Measurements from ENCODE around the gene DNAI1. TPM values are rescaled to one million over a fixed set of nuclear protein-coding genes. Genes with fewer than 3 reads are reported as not detected.

Gene DNAI1
- total RNA-seq: not detected in 2 replicates

- peak within 1 kb of the TSS; percentile 68 for H3K27ac Mint-ChIP-seq
- intact Hi-C loops (cut with micrococcal nuclease): loop anchor here (1.0 to 5.0 kb wide), 12 partner anchors 21 to 653 kb away; partner anchors contain the start of genes DNAJB5, KIF24, NUDT2 and RPP25L
Measured at GRCh38 chr9:34458013-34458958, at the start of gene DNAI1, which contains the start of gene FAM219A. DNAI1 (plus strand) TSS chr9:34458805; CDS start chr9:34459006, 201 bp downstream. FAM219A (minus strand) TSS chr9:34458570; CDS start chr9:34458263, 307 bp downstream.

GRCh38 chr9:34409154-34409553, 49.5 kb upstream of the DNAI1 start:
- ChIA-PET POLR2A (no interaction called here), CTCF (no interaction called here)
- TF ChIP-seq, protein P1, sequence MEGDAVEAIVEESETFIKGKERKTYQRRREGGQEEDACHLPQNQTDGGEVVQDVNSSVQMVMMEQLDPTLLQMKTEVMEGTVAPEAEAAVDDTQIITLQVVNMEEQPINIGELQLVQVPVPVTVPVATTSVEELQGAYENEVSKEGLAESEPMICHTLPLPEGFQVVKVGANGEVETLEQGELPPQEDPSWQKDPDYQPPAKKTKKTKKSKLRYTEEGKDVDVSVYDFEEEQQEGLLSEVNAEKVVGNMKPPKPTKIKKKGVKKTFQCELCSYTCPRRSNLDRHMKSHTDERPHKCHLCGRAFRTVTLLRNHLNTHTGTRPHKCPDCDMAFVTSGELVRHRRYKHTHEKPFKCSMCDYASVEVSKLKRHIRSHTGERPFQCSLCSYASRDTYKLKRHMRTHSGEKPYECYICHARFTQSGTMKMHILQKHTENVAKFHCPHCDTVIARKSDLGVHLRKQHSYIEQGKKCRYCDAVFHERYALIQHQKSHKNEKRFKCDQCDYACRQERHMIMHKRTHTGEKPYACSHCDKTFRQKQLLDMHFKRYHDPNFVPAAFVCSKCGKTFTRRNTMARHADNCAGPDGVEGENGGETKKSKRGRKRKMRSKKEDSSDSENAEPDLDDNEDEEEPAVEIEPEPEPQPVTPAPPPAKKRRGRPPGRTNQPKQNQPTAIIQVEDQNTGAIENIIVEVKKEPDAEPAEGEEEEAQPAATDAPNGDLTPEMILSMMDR (IDR thresholded peaks at IDR 0.05): no peak
- no peak for ATAC-seq (ENCODE audit: low read depth)
- intact Hi-C loops (cut with micrococcal nuclease): no loop called here
- no peak for DNase-seq
- H3K4me1 Mint-ChIP-seq: no peaks in the 10 kb centered on the region
- no peaks in the 10 kb centered on the region for H3K9me3 Mint-ChIP-seq
- H3K27ac Mint-ChIP-seq: no peak overlapping the region
- no peak overlapping the region for H3K4me3 Mint-ChIP-seq
- H3K36me3 Mint-ChIP-seq (ENCODE audit: low read depth): no peaks in the 10 kb centered on the region
- H3K27me3 Mint-ChIP-seq: no peaks in the 10 kb centered on the region

More at GRCh38 chr9:34458013-34458958, at the start of gene DNAI1, which contains the start of gene FAM219A:
- peak within 1 kb of the TSS; percentile 90 for H3K4me3 Mint-ChIP-seq
- TF ChIP-seq, protein P1 (IDR thresholded peaks at IDR 0.05): no peak
- peaks cover 12% of the 10 kb centered on the region for H3K27me3 Mint-ChIP-seq
- peaks cover 34% of the 10 kb centered on the region for H3K4me1 Mint-ChIP-seq
- ChIA-PET POLR2A (interaction anchor here (0.5 to 2.0 kb wide), 9 partner anchors 9 to 1162 kb away, joined by 3 to 7 read pairs (median 4); partner anchors contain the start of genes DCTN3, ENHO, RPP25L and SIGMAR1), CTCF (interaction anchor here (0.5 to 1.1 kb wide), 5 partner anchors 127 to 208 kb away, joined by 3 read pairs; no protein-coding TSS in a partner anchor)
- no peaks in the 10 kb centered on the region for H3K9me3 Mint-ChIP-seq
- ATAC-seq (ENCODE audit: low read depth): peak; percentile 92
- peak; percentile 99 for DNase-seq
- H3K36me3 Mint-ChIP-seq (ENCODE audit: low read depth): no peaks in the 10 kb centered on the region

DNA sequence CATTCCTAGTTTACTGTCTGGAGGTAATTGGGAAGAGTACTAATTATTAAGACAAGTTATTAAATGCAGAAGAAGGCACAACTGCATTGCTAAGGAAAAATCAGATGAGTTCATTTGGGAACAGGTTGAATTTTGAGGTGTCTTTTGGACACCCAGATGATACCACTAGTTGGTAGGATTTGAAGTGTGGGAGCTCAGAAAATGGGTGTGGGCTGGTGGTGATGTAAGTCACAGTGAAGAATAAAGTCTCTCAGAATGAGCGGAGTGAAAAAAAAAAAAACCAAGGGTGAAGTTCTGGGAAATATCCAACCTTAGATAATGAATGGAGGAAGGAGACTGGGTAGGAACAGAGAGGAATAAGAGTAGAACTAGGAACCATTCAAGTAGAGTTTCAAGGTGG, 46.3 kb upstream of the DNAI1 start:
- TF ChIP-seq, protein P1 (IDR thresholded peaks at IDR 0.05): no peak
- H3K9me3 Mint-ChIP-seq: no peaks in the 10 kb centered on the region
- ChIA-PET POLR2A (no interaction called here), CTCF (interaction anchor here (4.1 kb wide), 1 partner anchor 8 kb away, joined by 12 read pairs; no protein-coding TSS in a partner anchor)
- no peaks in the 10 kb centered on the region for H3K36me3 Mint-ChIP-seq (ENCODE audit: low read depth)
- no peak overlapping the region for H3K27ac Mint-ChIP-seq
- ATAC-seq (ENCODE audit: low read depth) (no peak), DNase-seq (no peak)
- H3K4me1 Mint-ChIP-seq: no peaks in the 10 kb centered on the region
- H3K27me3 Mint-ChIP-seq: no peaks in the 10 kb centered on the region
- H3K4me3 Mint-ChIP-seq: no peak overlapping the region
- intact Hi-C loops (cut with micrococcal nuclease): no loop called here

- Mint-ChIP-seq H3K4me3 (no peak overlapping the region), H3K9me3 (no peaks in the 10 kb centered on the region), H3K27ac (no peak overlapping the region), H3K36me3 (ENCODE audit: low read depth) (no peaks in the 10 kb centered on the region), H3K27me3 (no peaks in the 10 kb centered on the region), H3K4me1 (no peaks in the 10 kb centered on the region)
- TF ChIP-seq, protein P1 (IDR thresholded peaks at IDR 0.05): no peak
- intact Hi-C loops (cut with micrococcal nuclease): no loop called here
- DNase-seq (no peak), ATAC-seq (ENCODE audit: low read depth) (no peak)
- ChIA-PET CTCF (interaction anchor here (4.1 kb wide), 1 partner anchor 9 kb away, joined by 12 read pairs; no protein-coding TSS in a partner anchor), POLR2A (no interaction called here)
Measured at GRCh38 chr9:34413231-34413852, 45.3 kb upstream of the DNAI1 start.

All from activated B cell treated with CpG ODN at 0.5 μM for 24 hours (primary cell).